Measurements from ENCODE around the gene FNDC8. TPM values are rescaled to one million over a fixed set of nuclear protein-coding genes. Genes with fewer than 3 reads are reported as not detected.
"Not testable (repeated sequence)": the region's sequence is repeated elsewhere in the genome, so short reads cannot be mapped to it uniquely, and the experiment has no call there.

FNDC8 gene
- total and polyA plus RNA-seq, 4 donors: 0.19 to 0.24 TPM; not detected in 2

GRCh38 chr17:35175638-35176415, 54.4 kb downstream of the FNDC8 start:
- H3K36me3 ChIP-seq (ENCODE audit: control insufficient read depth, insufficient read depth, low read length): no peaks in the 10 kb centered on the region
- H3K27me3 ChIP-seq (ENCODE audit: control insufficient read depth, insufficient read depth, low read length): no peaks in the 10 kb centered on the region
- H3K4me3 ChIP-seq (ENCODE audit: low read depth, low read length): no peak overlapping the region
- H3K27ac ChIP-seq (ENCODE audit: low read depth, low read length): no peak overlapping the region
- H3K9me3 ChIP-seq (ENCODE audit: control insufficient read depth, insufficient read depth, low read length): no peaks in the 10 kb centered on the region
- no peak for DNase-seq (ENCODE audit: low read depth in 4 of 6, low spot score in 6 of 6)
- WGBS (ENCODE audit: insufficient coverage): 73% methylated on average over 3 of the region's 9 CpGs
- H3K4me1 ChIP-seq (ENCODE audit: control insufficient read depth, insufficient read depth, low read length): no peaks in the 10 kb centered on the region

- Histone ChIP-seq H3K9me3 (ENCODE audit: control insufficient read depth, insufficient read depth, low read length) (no peaks in the 10 kb centered on the region), H3K4me3 (ENCODE audit: low read depth, low read length) (no peak overlapping the region), H3K27ac (ENCODE audit: low read depth, low read length) (no peak overlapping the region), H3K36me3 (ENCODE audit: control insufficient read depth, insufficient read depth, low read length) (no peaks in the 10 kb centered on the region), H3K27me3 (ENCODE audit: control insufficient read depth, insufficient read depth, low read length) (no peaks in the 10 kb centered on the region), H3K4me1 (ENCODE audit: control insufficient read depth, insufficient read depth, low read length) (no peaks in the 10 kb centered on the region)
- no peak for DNase-seq (ENCODE audit: low read depth in 4 of 6, low spot score in 6 of 6)
- 78% methylated on average over 5 of the region's 8 CpGs for WGBS (ENCODE audit: insufficient coverage)
These were observed 55.5 kb downstream of the FNDC8 start for GRCh38 chr17:35176897-35177296.

GRCh38 chr17:35179379-35179778, 58.0 kb downstream of the FNDC8 start:
- not testable (repeated sequence) for H3K27me3 ChIP-seq (ENCODE audit: control insufficient read depth, insufficient read depth, low read length); H3K4me1 ChIP-seq (ENCODE audit: control insufficient read depth, insufficient read depth, low read length); H3K27ac ChIP-seq (ENCODE audit: low read depth, low read length); H3K36me3 ChIP-seq (ENCODE audit: control insufficient read depth, insufficient read depth, low read length); H3K9me3 ChIP-seq (ENCODE audit: control insufficient read depth, insufficient read depth, low read length); H3K4me3 ChIP-seq (ENCODE audit: low read depth, low read length); DNase-seq (ENCODE audit: low read depth in 4 of 6, low spot score in 6 of 6)
- WGBS (ENCODE audit: insufficient coverage): 100% methylated on average over 1 of the region's 5 CpGs

Small RNA genes within 50 kb of the gene (small RNA-seq; reads per million reads assigned to genes)
- not detected for gene AC004223.1 (ENCODE audit: low replicate concordance)
- not detected for gene RNU6-840P (ENCODE audit: low replicate concordance)

Other genes starting within 250 kb of the FNDC8 start
- 1 to 10 TPM; 5.2 to 5.3 TPM for gene CCT6B, start 160.2 kb upstream of the FNDC8 start, total RNA-seq
- gene CCT6B, start 160.2 kb upstream of the FNDC8 start, polyA plus RNA-seq (ENCODE audit: insufficient read length in 2 of 2): 1 to 10 TPM; 2.7 to 4.2 TPM
- 10 to 100 TPM; 12.5 to 16.0 TPM for gene ZNF830, start 160.1 kb upstream of the FNDC8 start, total RNA-seq
- 10 to 100 TPM; 21.0 to 24.7 TPM for gene ZNF830, start 160.1 kb upstream of the FNDC8 start, polyA plus RNA-seq (ENCODE audit: insufficient read length in 2 of 2)
- 10 to 100 TPM; 31.1 to 37.0 TPM for gene LIG3, start 141.1 kb upstream of the FNDC8 start, total RNA-seq
- gene LIG3, start 141.1 kb upstream of the FNDC8 start, polyA plus RNA-seq (ENCODE audit: insufficient read length in 2 of 2): 10 to 100 TPM; 35.0 to 35.1 TPM
- 10 to 100 TPM; 12.9 to 16.6 TPM for gene RFFL, start 57.9 kb upstream of the FNDC8 start, total RNA-seq
- 10 to 100 TPM; 23.0 to 28.1 TPM for gene RFFL, start 57.9 kb upstream of the FNDC8 start, polyA plus RNA-seq (ENCODE audit: insufficient read length in 2 of 2)
- 1 to 10 TPM; 7.7 to 9.1 TPM for gene RAD51D, start 1.8 kb upstream of the FNDC8 start, total RNA-seq
- gene RAD51D, start 1.8 kb upstream of the FNDC8 start, polyA plus RNA-seq (ENCODE audit: insufficient read length in 2 of 2): 10 to 100 TPM; 16.4 to 19.7 TPM
- 10 to 100 TPM; 14.2 to 14.3 TPM for gene NLE1, start 20.7 kb downstream of the FNDC8 start, total RNA-seq
- gene NLE1, start 20.7 kb downstream of the FNDC8 start, polyA plus RNA-seq (ENCODE audit: insufficient read length in 2 of 2): 10 to 100 TPM; 23.7 to 26.1 TPM
- under 1 TPM; 0.10 to 0.11 TPM for gene UNC45B, start 26.2 kb downstream of the FNDC8 start, total RNA-seq
- under 1 TPM; 0.10 to 0.24 TPM for gene UNC45B, start 26.2 kb downstream of the FNDC8 start, polyA plus RNA-seq (ENCODE audit: insufficient read length in 2 of 2)
- gene SLC35G3, start 72.8 kb downstream of the FNDC8 start, total RNA-seq: not detected
- not detected for gene SLC35G3, start 72.8 kb downstream of the FNDC8 start, polyA plus RNA-seq (ENCODE audit: insufficient read length in 2 of 2)
- gene SLFN5, start 121.5 kb downstream of the FNDC8 start, total RNA-seq: 10 to 100 TPM in 1 of 2 donors, 1 to 10 TPM in 1; 9.1 to 17.6 TPM
- 1 to 10 TPM; 3.6 to 6.4 TPM for gene SLFN5, start 121.5 kb downstream of the FNDC8 start, polyA plus RNA-seq (ENCODE audit: insufficient read length in 2 of 2)

All from spinal cord (tissue), 10 donors.